NB4 (cell line): ENCODE measurements around the gene ARRDC4.

ENCODE experiments used
- CTCF ChIP-seq: IDR thresholded peaks from one replicate; pipeline ENCODE4 v1.5.1; 2012; ENCODE audit warnings: low read depth, low read length
- MAX ChIP-seq: IDR thresholded peaks from 2 replicates; pipeline ENCODE4 v1.6.1; 2011; ENCODE audit warnings: low read depth, low read length
- MYC ChIP-seq: IDR thresholded peaks from 2 replicates; pipeline ENCODE4 v1.6.1; 2011; ENCODE audit warnings: low read depth, low read length
- POLR2A ChIP-seq: IDR thresholded peaks from 2 replicates; pipeline ENCODE4 v1.6.1; 2011; ENCODE audit warnings: mild to moderate bottlenecking; ENCODE audit not compliant: insufficient read length; ENCODE audit errors: extremely low read depth

GRCh38 chr15:97978401-97979139 is 18.1 kb downstream of the ARRDC4 start:
- TF ChIP-seq CTCF (no peak), POLR2A (no peak), MAX (no peak), MYC (no peak)
